Measurements from ENCODE around the gene FGD5. TPM values are rescaled to one million over a fixed set of nuclear protein-coding genes. Genes with fewer than 3 reads are reported as not detected.

The FGD5 gene
- polyA plus RNA-seq, 1 of the 3 experiments (the other 2 are of a cell fraction), result not detected

- no peak for TF ChIP-seq EP300 (IDR thresholded peaks at IDR 0.05; ENCODE audit: borderline replicate concordance in 1 of 2, low read depth in 1 of 2, low read length in 1 of 2)
These were observed 52.0 kb downstream of the FGD5 start (continued) for GRCh38 chr3:14870783-14871060.

- Histone ChIP-seq H3F3A (replicated peaks; ENCODE audit: insufficient read depth) (no peaks in the 10 kb centered on the region), H3K36me3 (replicated peaks in 1 of 2; ENCODE audit: control insufficient read depth in 1 of 2, insufficient read depth in 2 of 2, low read length in 1 of 2) (no peaks in the 10 kb centered on the region), H3K27me3 (ENCODE audit: insufficient read depth) (no peaks in the 10 kb centered on the region; the same call in 1 of the 2 replicates), H2AFZ (ENCODE audit: low read depth) (no peak overlapping the region), H3K79me2 (ENCODE audit: insufficient read depth) (no peaks in the 10 kb centered on the region), H3K4me2 (no peak overlapping the region), H3K4me1 (ENCODE audit: control insufficient read depth in 1 of 2, insufficient read depth in 2 of 2, low read depth in 1 of 2, low read length in 1 of 2) (peaks cover 0 to 2% of the 10 kb centered on the region in 2 experiments; a peak in 1 of 4 replicates), H3K27ac (ENCODE audit: low read depth in 2 of 2, low read length in 1 of 2) (no peak overlapping the region), H3K9me2 (no peaks in the 10 kb centered on the region), H4K20me1 (ENCODE audit: insufficient read depth) (no peaks in the 10 kb centered on the region), H3K9me3 (no peaks in the 10 kb centered on the region), H3K4me3 (ENCODE audit: low read depth in 2 of 2, low read length in 1 of 2) (no peak overlapping the region), H3K9ac (no peak overlapping the region)
- DNase-seq, result no peak
- ChIA-PET CTCF (no interaction called here), POLR2A (no interaction called here)
- 40% methylated on average over 9 of the region's 10 CpGs for WGBS (ENCODE audit: low lambda C conversion rate)
- TF ChIP-seq USF2 (IDR thresholded peaks at IDR 0.05; ENCODE audit: borderline replicate concordance, low read depth, low read length) (no peak), FOXM1 (IDR thresholded peaks at IDR 0.05; ENCODE audit: low read depth) (no peak), TCF12 (IDR thresholded peaks at IDR 0.05) (no peak)
These were observed 52.9 kb downstream of the FGD5 start for GRCh38 chr3:14871456-14872200.

- no peak overlapping the region for H3K4me3 ChIP-seq (ENCODE audit: low read depth in 2 of 2, low read length in 1 of 2)
- peaks cover 0 to 12% of the 10 kb centered on the region in 2 experiments; a peak in 1 of 4 replicates for H3K4me1 ChIP-seq (ENCODE audit: control insufficient read depth in 1 of 2, insufficient read depth in 2 of 2, low read depth in 1 of 2, low read length in 1 of 2)
- H3K27me3 ChIP-seq (ENCODE audit: insufficient read depth), result no peaks in the 10 kb centered on the region; the same call in 1 of the 2 replicates
- no peaks in the 10 kb centered on the region for H3F3A ChIP-seq (replicated peaks; ENCODE audit: insufficient read depth)
- H3K4me2 ChIP-seq, result no peak overlapping the region
- no peak for DNase-seq
- no peaks in the 10 kb centered on the region for H3K36me3 ChIP-seq (replicated peaks in 1 of 2; ENCODE audit: control insufficient read depth in 1 of 2, insufficient read depth in 2 of 2, low read length in 1 of 2)
- no peaks in the 10 kb centered on the region for H3K9me2 ChIP-seq
- H3K27ac ChIP-seq (ENCODE audit: low read depth in 2 of 2, low read length in 1 of 2), result no peak overlapping the region
- POLR2A ChIA-PET, result no interaction called here
- no peaks in the 10 kb centered on the region for H3K79me2 ChIP-seq (ENCODE audit: insufficient read depth)
- no peak for TF ChIP-seq REST (IDR thresholded peaks at IDR 0.05; ENCODE audit: low read depth, low read length)
- no peak for TF ChIP-seq RCOR1 (IDR thresholded peaks at IDR 0.05; ENCODE audit: low read length)
- no peak for TF ChIP-seq RFX5 (IDR thresholded peaks at IDR 0.05; ENCODE audit: low read length)
- TF ChIP-seq ZBTB33 (IDR thresholded peaks at IDR 0.05; ENCODE audit: borderline replicate concordance, low read depth), result no peak
- TF ChIP-seq TAF1 (IDR thresholded peaks at IDR 0.05; ENCODE audit: borderline replicate concordance, low read depth, low read length), result no peak
- TF ChIP-seq YY1 (IDR thresholded peaks at IDR 0.05; ENCODE audit: low read depth), result no peak
- no peak for TF ChIP-seq RAD21 (IDR thresholded peaks at IDR 0.05; ENCODE audit: low read length)
- no peak for TF ChIP-seq SIN3A (IDR thresholded peaks at IDR 0.05; ENCODE audit: borderline replicate concordance, low read depth, low read length)
- no peaks in the 10 kb centered on the region for H4K20me1 ChIP-seq (ENCODE audit: insufficient read depth)
- CTCF ChIA-PET, result interaction anchor here (1.0 kb wide), 2 partner anchors 12 to 16 kb away, joined by 3 read pairs; no protein-coding TSS in a partner anchor
- H3K9me3 ChIP-seq, result no peaks in the 10 kb centered on the region
- H3K9ac ChIP-seq, result no peak overlapping the region
- H2AFZ ChIP-seq (ENCODE audit: low read depth), result no peak overlapping the region
- WGBS (ENCODE audit: low lambda C conversion rate), result 33% methylated on average over 4 of the region's 4 CpGs
These were observed 53.9 kb downstream of the FGD5 start for GRCh38 chr3:14872706-14873105.

Measured in SK-N-SH (cell line).